Measurements from ENCODE around the gene JAG1.

GRCh38 chr20:10707791-10708190 is 34.0 kb upstream of the JAG1 start:
- no peak for TF ChIP-seq ZNF8 (CRISPR knock-in tag; IDR thresholded peaks at IDR 0.05)
- TF ChIP-seq BACH2 (CRISPR knock-in tag; IDR thresholded peaks at IDR 0.05; ENCODE audit: borderline replicate concordance): no peak
- no peak for TF ChIP-seq ESRRG (CRISPR knock-in tag; IDR thresholded peaks at IDR 0.05)
- no peak for TF ChIP-seq PATZ1 (CRISPR knock-in tag; IDR thresholded peaks at IDR 0.05; ENCODE audit: borderline replicate concordance)
- TF ChIP-seq CREB5 (CRISPR knock-in tag; IDR thresholded peaks at IDR 0.05; ENCODE audit: low read depth): no peak
- no peak for TF ChIP-seq TCF4 (CRISPR knock-in tag; IDR thresholded peaks at IDR 0.05; ENCODE audit: borderline replicate concordance)
- no peak for TF ChIP-seq CSRNP3 (CRISPR knock-in tag; IDR thresholded peaks at IDR 0.05)
- no peak for TF ChIP-seq RARB (CRISPR knock-in tag; IDR thresholded peaks at IDR 0.05)
- TF ChIP-seq GLIS3 (CRISPR knock-in tag; IDR thresholded peaks at IDR 0.05): no peak
- no peak for TF ChIP-seq ARNTL (CRISPR knock-in tag; IDR thresholded peaks at IDR 0.05; ENCODE audit: borderline replicate concordance, low read depth)
- TF ChIP-seq ZFP30 (CRISPR knock-in tag; IDR thresholded peaks at IDR 0.05): no peak
- TF ChIP-seq OSR1 (CRISPR knock-in tag; IDR thresholded peaks at IDR 0.05): no peak
- no peak for TF ChIP-seq ZFP3 (CRISPR knock-in tag; IDR thresholded peaks at IDR 0.05)
